CD4-positive, alpha-beta T cell (primary cell): Measurements from ENCODE around the gene CCDC110. TPM values are rescaled to one million over a fixed set of nuclear protein-coding genes. Genes with fewer than 3 reads are reported as not detected.

ENCODE experiments used
- ATAC-seq: fragments of 200-7000 bp; cut with Tn5 transposase; one replicate; pipeline ENCODE4 v1.10.0; 2022; ENCODE audit warnings: mild to moderate bottlenecking; ENCODE audit not compliant: poor library complexity
- CTCF ChIA-PET: fragments of 350-600 bp; sonication (Branson Sonifier 250); formaldehyde crosslinking; loops from one replicate; lab custom pipeline; 2021; ENCODE audit warnings: antibody characterized with exemption, inconsistent platforms; lab: Charles Lee
- POLR2A ChIA-PET: fragments of 350-600 bp; sonication (Branson Sonifier 250); formaldehyde crosslinking; loops from one replicate; lab custom pipeline; 2021; ENCODE audit warnings: antibody characterized with exemption, inconsistent platforms; lab: Charles Lee
- DNase-seq, 14 experiments: peaks; one replicate each; pipeline ENCODE4 v3.0.0-alpha.2; 2013 to 2020; ENCODE audit warnings: mixed read lengths in 2 of 14
- H3K27ac ChIP-seq, 2 donors: one replicate each; pipeline versions ENCODE4 v1.5.1 to v1.7.0; 2013; ENCODE audit warnings: low read length in 2 of 2, low read depth in 1 of 2, mild to moderate bottlenecking in 1 of 2
- H3K27me3 ChIP-seq, 2 experiments: 1 replicate in 1 of 2; 2 replicates in 1 of 2; pipeline versions ENCODE4 v1.6.1 to v1.7.0; 2013; ENCODE audit warnings: low read length in 2 of 2, control low read depth in 1 of 2, mild to moderate bottlenecking in 1 of 2, moderate library complexity in 1 of 2; ENCODE audit not compliant: insufficient read depth in 2 of 2, control insufficient read depth in 1 of 2
- H3K36me3 ChIP-seq: one replicate; pipeline ENCODE4 v1.6.1; 2013; ENCODE audit warnings: low read length, control low read depth; ENCODE audit not compliant: insufficient read depth
- H3K4me1 ChIP-seq: one replicate; pipeline ENCODE4 v1.6.1; 2013; ENCODE audit warnings: low read length, control low read depth; ENCODE audit not compliant: insufficient read depth
- H3K4me3 ChIP-seq: one replicate; pipeline ENCODE4 v1.5.1; 2013; ENCODE audit warnings: mild to moderate bottlenecking, low read length, moderate library complexity
- H3K9me3 ChIP-seq, 2 experiments: 1 replicate in 1 of 2; 2 replicates in 1 of 2; pipeline versions ENCODE4 v1.6.1 to v1.7.0; 2013; ENCODE audit warnings: low read length in 2 of 2, mild to moderate bottlenecking in 2 of 2, control low read depth in 1 of 2, moderate library complexity in 1 of 2; ENCODE audit not compliant: control insufficient read depth in 1 of 2, insufficient read depth in 1 of 2
- H3K27ac Mint-ChIP-seq: one replicate; pipeline ENCODE4 v1.8.0; 2020; ENCODE audit warnings: mixed read lengths
- H3K27me3 Mint-ChIP-seq: one replicate; pipeline ENCODE4 v1.8.0; 2021; ENCODE audit warnings: mixed read lengths
- H3K36me3 Mint-ChIP-seq: one replicate; pipeline ENCODE4 v1.8.0; 2021; ENCODE audit warnings: low read depth, mixed read lengths
- H3K4me1 Mint-ChIP-seq: one replicate; pipeline ENCODE4 v1.8.0; 2021; ENCODE audit warnings: low read depth, mixed read lengths
- H3K4me3 Mint-ChIP-seq: one replicate; pipeline ENCODE4 v1.8.0; 2020; ENCODE audit warnings: mild to moderate bottlenecking, mixed read lengths
- H3K9me3 Mint-ChIP-seq: one replicate; pipeline ENCODE4 v1.8.0; 2020; ENCODE audit warnings: mixed read lengths
- CTCF ChIP-seq: fragments of 200-600 bp; IDR thresholded peaks from one replicate; pipeline ENCODE4 v1.8.0; 2022; ENCODE audit warnings: antibody characterized with exemption, mild to moderate bottlenecking
- intact Hi-C, 2 experiments: fragments of 100-400 bp; cut with DNase I in 1 of 2; cut with micrococcal nuclease in 1 of 2; formaldehyde crosslinking; loops; one replicate each; pipeline versions ENCODE4 v1.15.1 to v1.9.0; 2023 to 2025; cut with DNase I, micrococcal nuclease
- total RNA-seq, 174 experiments: library from RNA in 2 of 174; stranded (reverse) in 2 of 174; gene quantifications; one replicate each; pipeline ENCODE4 v1.2.3 and lab custom pipeline; 2021 to 2026

The CCDC110 gene
- total RNA-seq, 2 experiments from 2014 or later, result 0.34 to 0.36 TPM

GRCh38 chr4:185441479-185441878, 30.1 kb downstream of the CCDC110 start:
- no peak for ATAC-seq
- POLR2A ChIA-PET, result no interaction called here
- no peak overlapping the region for H3K27ac Mint-ChIP-seq

GRCh38 chr4:185437809-185438208, 33.7 kb downstream of the CCDC110 start:
- H3K9me3 ChIP-seq, result no peaks in the 10 kb centered on the region
- Mint-ChIP-seq H3K36me3 (no peaks in the 10 kb centered on the region), H3K4me3 (no peak overlapping the region), H3K9me3 (no peaks in the 10 kb centered on the region), H3K27ac (no peak overlapping the region), H3K27me3 (peaks cover 15% of the 10 kb centered on the region), H3K4me1 (no peaks in the 10 kb centered on the region)
- H3K27me3 ChIP-seq, result peaks cover 2 to 6% of the 10 kb centered on the region in 2 experiments
- POLR2A ChIA-PET, result no interaction called here
- TF ChIP-seq CTCF, result no peak
- DNase-seq (no peak), ATAC-seq (no peak)
- H3K27ac ChIP-seq, result no peak overlapping the region
- H3K4me1 ChIP-seq, result no peaks in the 10 kb centered on the region
- CTCF ChIA-PET, result no interaction called here
- no peaks in the 10 kb centered on the region for H3K36me3 ChIP-seq
- intact Hi-C loops, result no loop called here
- H3K4me3 ChIP-seq, result no peak overlapping the region

More at GRCh38 chr4:185441479-185441878, 30.1 kb downstream of the CCDC110 start:
- no peaks in the 10 kb centered on the region for H3K9me3 ChIP-seq
- no peaks in the 10 kb centered on the region for H3K9me3 Mint-ChIP-seq
- H3K4me1 ChIP-seq, result no peaks in the 10 kb centered on the region
- no peak for TF ChIP-seq CTCF
- peaks cover 2 to 6% of the 10 kb centered on the region in 2 experiments for H3K27me3 ChIP-seq
- no peak for DNase-seq
- no peaks in the 10 kb centered on the region for H3K4me1 Mint-ChIP-seq
- no peaks in the 10 kb centered on the region for H3K36me3 Mint-ChIP-seq
- no peaks in the 10 kb centered on the region for H3K36me3 ChIP-seq
- no peak overlapping the region for H3K4me3 Mint-ChIP-seq
- no peak overlapping the region for H3K27ac ChIP-seq
- intact Hi-C loops, result no loop called here
- CTCF ChIA-PET, result no interaction called here
- no peak overlapping the region for H3K4me3 ChIP-seq
- H3K27me3 Mint-ChIP-seq, result peaks cover 12% of the 10 kb centered on the region

GRCh38 chr4:185435466-185435865, 36.1 kb downstream of the CCDC110 start:
- Mint-ChIP-seq H3K4me3 (no peak overlapping the region), H3K4me1 (no peaks in the 10 kb centered on the region), H3K27me3 (peaks cover 10% of the 10 kb centered on the region), H3K27ac (no peak overlapping the region), H3K36me3 (no peaks in the 10 kb centered on the region), H3K9me3 (no peaks in the 10 kb centered on the region)
- TF ChIP-seq CTCF, result no peak
- Histone ChIP-seq H3K27me3 (peaks cover 2 to 3% of the 10 kb centered on the region in 2 experiments), H3K27ac (no peak overlapping the region), H3K4me1 (no peaks in the 10 kb centered on the region), H3K9me3 (no peaks in the 10 kb centered on the region), H3K4me3 (no peak overlapping the region), H3K36me3 (no peaks in the 10 kb centered on the region)
- DNase-seq, result no peak
- ChIA-PET CTCF (no interaction called here), POLR2A (no interaction called here)
- no peak for ATAC-seq
- intact Hi-C loops, result no loop called here
